MM.1S (cell line): ENCODE measurements around the gene TACR2.
A peak's percentile ranks its signal among the peaks of the same experiment; 100 is the strongest.

Experiments used
- DNase-seq: peaks from one replicate; pipeline ENCODE4 v3.0.0-alpha.2; 2015
- H2AFZ ChIP-seq: fragments of 300-600 bp; sonication (generic); 2 replicates; pipeline ENCODE4 v1.6.0; 2016; ENCODE audit warnings: antibody characterized with exemption, low read length
- H3F3A ChIP-seq: fragments of 300-600 bp; sonication (generic); 2 replicates; pipeline ENCODE4 v1.6.1; 2016; ENCODE audit warnings: mild to moderate bottlenecking, antibody characterized with exemption, low read length, moderate library complexity, mixed read lengths; ENCODE audit not compliant: insufficient read depth
- H3K27ac ChIP-seq: fragments of 300-600 bp; sonication (generic); 2 replicates; pipeline ENCODE4 v1.5.1; 2016; ENCODE audit warnings: mild to moderate bottlenecking, low read length
- H3K27me3 ChIP-seq: fragments of 300-600 bp; sonication (generic); replicated peaks from 2 replicates; pipeline ENCODE4 v1.6.0; 2016; ENCODE audit warnings: low read length; ENCODE audit not compliant: insufficient read depth
- H3K36me3 ChIP-seq: fragments of 300-600 bp; sonication (generic); replicated peaks from 2 replicates; pipeline ENCODE4 v1.6.1; 2016; ENCODE audit warnings: mild to moderate bottlenecking, low read length, mixed read lengths; ENCODE audit not compliant: insufficient read depth
- H3K4me1 ChIP-seq: fragments of 300-600 bp; sonication (generic); 2 replicates; pipeline ENCODE4 v1.6.1; 2016; ENCODE audit warnings: low read length, mixed read lengths
- H3K4me2 ChIP-seq: fragments of 300-600 bp; sonication (generic); 2 replicates; pipeline ENCODE4 v1.6.0; 2016; ENCODE audit warnings: low read depth, low read length
- H3K4me3 ChIP-seq: fragments of 300-600 bp; sonication (generic); 2 replicates; pipeline ENCODE4 v1.5.1; 2016; ENCODE audit warnings: low read length, mixed read lengths
- H3K79me2 ChIP-seq: fragments of 300-600 bp; sonication (generic); 2 replicates; pipeline ENCODE4 v1.6.1; 2016; ENCODE audit warnings: mixed run types, low read length, mixed read lengths
- H3K9ac ChIP-seq: fragments of 300-600 bp; sonication (generic); 2 replicates; pipeline ENCODE4 v1.6.1; 2016; ENCODE audit warnings: low read length, mixed read lengths
- H3K9me2 ChIP-seq: fragments of 300-600 bp; sonication (generic); replicated peaks from 2 replicates; pipeline ENCODE4 v1.6.1; 2016; ENCODE audit warnings: mild to moderate bottlenecking, low read length, mixed read lengths; ENCODE audit not compliant: insufficient read depth
- H3K9me3 ChIP-seq: fragments of 300-600 bp; sonication (generic); replicated peaks from 2 replicates; pipeline ENCODE4 v1.6.1; 2016; ENCODE audit warnings: mild to moderate bottlenecking, low read length, mixed read lengths; ENCODE audit not compliant: insufficient read depth
- H4K20me1 ChIP-seq: fragments of 300-600 bp; sonication (generic); 2 replicates; pipeline ENCODE4 v1.6.1; 2016; ENCODE audit warnings: mild to moderate bottlenecking, low read length, moderate library complexity, mixed read lengths; ENCODE audit not compliant: insufficient read depth
- CTCF ChIP-seq: fragments of 300-600 bp; sonication (generic); IDR thresholded peaks from 2 replicates; pipeline ENCODE4 v1.5.1; 2016; ENCODE audit warnings: antibody characterized with exemption, low read length, mixed read lengths
- EZH2 ChIP-seq: fragments of 300-600 bp; sonication (generic); optimal IDR thresholded peaks from 2 replicates; pipeline ENCODE3; 2017; ENCODE audit warnings: low read depth, mild to moderate bottlenecking, antibody characterized with exemption, low read length, mixed read lengths
- EZH2phosphoT487 ChIP-seq: fragments of 300-600 bp; sonication (generic); IDR thresholded peaks from 2 replicates; pipeline ENCODE4 v1.6.1; 2018; ENCODE audit warnings: antibody characterized with exemption, low read length

TACR2 gene

DNA sequence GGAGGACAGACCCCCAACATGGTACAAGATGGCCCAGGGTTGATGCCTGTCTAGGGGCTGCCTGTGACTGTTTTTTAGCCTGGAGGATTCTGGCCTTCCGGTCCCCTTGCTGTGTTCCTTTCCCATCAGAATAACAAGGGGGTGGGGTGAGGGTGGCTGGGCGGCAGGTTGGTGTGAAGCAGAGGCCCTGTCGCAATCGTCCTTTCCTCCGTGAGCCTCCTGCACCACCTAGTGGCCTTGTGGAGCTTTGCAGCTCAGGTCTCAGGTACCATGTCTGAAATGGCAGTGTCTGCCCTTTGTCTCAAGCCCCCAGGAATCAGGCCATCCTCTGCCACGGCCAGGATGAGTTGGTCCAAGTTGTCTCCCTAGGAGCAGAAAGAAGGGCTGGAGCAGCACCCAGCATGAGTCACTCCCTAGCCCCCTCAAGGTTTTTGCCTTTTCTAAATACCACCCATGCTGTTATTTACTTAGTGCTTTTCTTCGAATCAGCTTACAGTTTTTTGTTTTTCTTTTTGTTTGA is 24.2 kb downstream of the TACR2 start:
- Histone ChIP-seq H3K4me1 (no peaks in the 10 kb centered on the region), H3F3A (no peaks in the 10 kb centered on the region), H3K36me3 (no peaks in the 10 kb centered on the region), H3K4me3 (no peak overlapping the region), H3K27me3 (no peaks in the 10 kb centered on the region), H3K9ac (no peak overlapping the region), H3K79me2 (no peaks in the 10 kb centered on the region), H4K20me1 (no peaks in the 10 kb centered on the region), H3K4me2 (peak overlapping the region; percentile 26; the same call in 1 of the 2 replicates), H3K9me2 (no peaks in the 10 kb centered on the region), H2AFZ (peak overlapping the region; percentile 81), H3K27ac (no peak overlapping the region), H3K9me3 (no peaks in the 10 kb centered on the region)
- peak; percentile 81 for DNase-seq
- TF ChIP-seq CTCF (peak; percentile 94), EZH2 (no peak)

DNA sequence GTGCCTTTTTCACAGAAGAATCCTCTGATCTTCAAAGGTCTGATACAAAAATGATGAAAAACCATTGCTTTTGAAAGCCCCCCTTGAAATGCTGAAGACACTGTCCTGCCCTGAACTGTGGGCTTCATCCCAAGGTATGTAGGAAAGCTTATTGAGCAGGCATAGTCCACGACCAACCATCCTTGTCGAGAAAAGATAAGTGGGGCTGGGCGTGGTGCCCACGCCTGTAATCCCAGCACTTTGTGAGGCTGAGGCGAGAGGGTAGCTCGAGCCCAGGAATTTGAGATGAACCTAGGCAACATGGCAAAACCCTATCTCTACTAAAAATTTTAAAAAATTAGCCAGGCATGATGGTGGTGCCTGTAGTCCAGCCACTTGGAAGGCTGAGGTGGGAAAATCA is 25.6 kb downstream of the TACR2 start:
- DNase-seq = no peak
- Histone ChIP-seq H3K4me1 (no peaks in the 10 kb centered on the region), H3K9me2 (no peaks in the 10 kb centered on the region), H3K36me3 (no peaks in the 10 kb centered on the region), H3K27me3 (no peaks in the 10 kb centered on the region), H3K4me3 (no peak overlapping the region), H3K79me2 (no peaks in the 10 kb centered on the region), H3K9ac (no peak overlapping the region), H3F3A (no peaks in the 10 kb centered on the region), H3K9me3 (no peaks in the 10 kb centered on the region), H3K4me2 (no peak overlapping the region), H4K20me1 (no peaks in the 10 kb centered on the region), H3K27ac (no peak overlapping the region), H2AFZ (no peak overlapping the region)
- TF ChIP-seq EZH2phosphoT487 (no peak), CTCF (no peak)

- H2AFZ ChIP-seq = no peak overlapping the region
- H3K4me3 ChIP-seq = no peak overlapping the region
- no peak overlapping the region for H3K4me2 ChIP-seq
- no peak for DNase-seq
- H3K27me3 ChIP-seq = no peaks in the 10 kb centered on the region
- no peaks in the 10 kb centered on the region for H3K9me2 ChIP-seq
- no peaks in the 10 kb centered on the region for H4K20me1 ChIP-seq
- H3K9ac ChIP-seq = no peak overlapping the region
- H3F3A ChIP-seq = no peaks in the 10 kb centered on the region
- H3K27ac ChIP-seq = no peak overlapping the region
- H3K9me3 ChIP-seq = no peaks in the 10 kb centered on the region
- no peaks in the 10 kb centered on the region for H3K36me3 ChIP-seq
- no peak for TF ChIP-seq EZH2
- no peaks in the 10 kb centered on the region for H3K4me1 ChIP-seq
- no peaks in the 10 kb centered on the region for H3K79me2 ChIP-seq
These were observed 26.8 kb downstream of the TACR2 start for GRCh38 chr10:69389827-69390490.

- H3K9me3 ChIP-seq = no peaks in the 10 kb centered on the region
- H3K9ac ChIP-seq = no peak overlapping the region
- H2AFZ ChIP-seq = no peak overlapping the region
- no peaks in the 10 kb centered on the region for H3K4me1 ChIP-seq
- no peaks in the 10 kb centered on the region for H3K9me2 ChIP-seq
- H3K27me3 ChIP-seq = no peaks in the 10 kb centered on the region
- H3K36me3 ChIP-seq = no peaks in the 10 kb centered on the region
- H4K20me1 ChIP-seq = no peaks in the 10 kb centered on the region
- no peaks in the 10 kb centered on the region for H3K79me2 ChIP-seq
- H3K4me3 ChIP-seq = no peak overlapping the region
- no peak overlapping the region for H3K4me2 ChIP-seq
- DNase-seq = no peak
- TF ChIP-seq EZH2 (no peak), CTCF (no peak), EZH2phosphoT487 (no peak)
- no peak overlapping the region for H3K27ac ChIP-seq
- H3F3A ChIP-seq = no peaks in the 10 kb centered on the region
These were observed 28.2 kb downstream of the TACR2 start for GRCh38 chr10:69388488-69388887.
